ENCODE data around the gene PHETA1. TPM values are rescaled to one million over a fixed set of nuclear protein-coding genes. Genes with fewer than 3 reads are reported as not detected.

PHETA1 gene
- total RNA-seq, 1 experiment from 2014 or later = 10.6 TPM

DNA sequence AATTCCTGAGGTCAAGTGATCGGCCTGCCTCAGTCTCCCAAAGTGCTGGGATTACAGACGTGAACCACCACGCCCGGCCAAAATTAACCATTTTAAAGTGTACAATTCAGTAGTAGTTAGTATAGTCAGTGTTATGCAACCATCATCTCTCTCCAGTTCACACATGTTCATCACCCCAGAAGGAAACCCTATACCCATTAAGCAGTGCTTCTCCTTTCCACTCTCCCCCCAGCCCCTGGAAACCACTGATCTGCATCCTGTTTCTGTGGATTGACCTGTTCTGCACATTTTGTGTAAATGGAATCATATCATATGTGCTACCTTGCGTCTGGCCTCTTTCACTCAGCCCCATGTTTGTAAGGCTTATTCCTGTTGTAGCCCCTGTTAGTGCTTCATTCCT is 52.2 kb downstream of the PHETA1 start:
- H3K27me3 ChIP-seq (ENCODE audit: insufficient read depth, low read length) = no peaks in the 10 kb centered on the region
- ChIA-PET POLR2A (no interaction called here), RAD21 (ENCODE audit: low non-redundant PET in 1 of 2, low total read pairs in 2 of 2, uncharacterized antibody in 2 of 2, unreplicated experiment in 2 of 2) (no interaction called here), CTCF (no interaction called here)
- H3K4me3 ChIP-seq (replicated peaks in 1 of 2; ENCODE audit: low read depth in 1 of 2, low read length in 2 of 2) = no peak overlapping the region
- peaks cover 5 to 17% of the 10 kb centered on the region in 2 experiments for H3K4me1 ChIP-seq (ENCODE audit: control insufficient read depth in 1 of 2, insufficient read depth in 2 of 2, low read length in 2 of 2)
- ATAC-seq (no peak), DNase-seq (ENCODE audit: low read depth, low spot score) (no peak)
- H3K27ac ChIP-seq (ENCODE audit: low read depth, low read length) = no peak overlapping the region
- no peaks in the 10 kb centered on the region for H3K9me3 ChIP-seq (ENCODE audit: control insufficient read depth in 1 of 2, insufficient read depth in 1 of 2, low read depth in 1 of 2, low read length in 2 of 2)
- no peaks in the 10 kb centered on the region for H3K79me2 ChIP-seq (ENCODE audit: insufficient read depth, low read length)
- H2AFZ ChIP-seq (ENCODE audit: low read depth, low read length, poor library complexity, severe bottlenecking) = no peak overlapping the region
- no peak overlapping the region for H3K9ac ChIP-seq (ENCODE audit: low read length)
- no peak for TF ChIP-seq JUND (IDR thresholded peaks at IDR 0.05)
- TF ChIP-seq, protein P1, sequence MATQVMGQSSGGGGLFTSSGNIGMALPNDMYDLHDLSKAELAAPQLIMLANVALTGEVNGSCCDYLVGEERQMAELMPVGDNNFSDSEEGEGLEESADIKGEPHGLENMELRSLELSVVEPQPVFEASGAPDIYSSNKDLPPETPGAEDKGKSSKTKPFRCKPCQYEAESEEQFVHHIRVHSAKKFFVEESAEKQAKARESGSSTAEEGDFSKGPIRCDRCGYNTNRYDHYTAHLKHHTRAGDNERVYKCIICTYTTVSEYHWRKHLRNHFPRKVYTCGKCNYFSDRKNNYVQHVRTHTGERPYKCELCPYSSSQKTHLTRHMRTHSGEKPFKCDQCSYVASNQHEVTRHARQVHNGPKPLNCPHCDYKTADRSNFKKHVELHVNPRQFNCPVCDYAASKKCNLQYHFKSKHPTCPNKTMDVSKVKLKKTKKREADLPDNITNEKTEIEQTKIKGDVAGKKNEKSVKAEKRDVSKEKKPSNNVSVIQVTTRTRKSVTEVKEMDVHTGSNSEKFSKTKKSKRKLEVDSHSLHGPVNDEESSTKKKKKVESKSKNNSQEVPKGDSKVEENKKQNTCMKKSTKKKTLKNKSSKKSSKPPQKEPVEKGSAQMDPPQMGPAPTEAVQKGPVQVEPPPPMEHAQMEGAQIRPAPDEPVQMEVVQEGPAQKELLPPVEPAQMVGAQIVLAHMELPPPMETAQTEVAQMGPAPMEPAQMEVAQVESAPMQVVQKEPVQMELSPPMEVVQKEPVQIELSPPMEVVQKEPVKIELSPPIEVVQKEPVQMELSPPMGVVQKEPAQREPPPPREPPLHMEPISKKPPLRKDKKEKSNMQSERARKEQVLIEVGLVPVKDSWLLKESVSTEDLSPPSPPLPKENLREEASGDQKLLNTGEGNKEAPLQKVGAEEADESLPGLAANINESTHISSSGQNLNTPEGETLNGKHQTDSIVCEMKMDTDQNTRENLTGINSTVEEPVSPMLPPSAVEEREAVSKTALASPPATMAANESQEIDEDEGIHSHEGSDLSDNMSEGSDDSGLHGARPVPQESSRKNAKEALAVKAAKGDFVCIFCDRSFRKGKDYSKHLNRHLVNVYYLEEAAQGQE (IDR thresholded peaks at IDR 0.05; ENCODE audit: low read depth) = no peak
- TF ChIP-seq SRF (IDR thresholded peaks at IDR 0.05; ENCODE audit: low read depth) = no peak
- no peak for TF ChIP-seq EGR1 (IDR thresholded peaks at IDR 0.05; ENCODE audit: low read depth)
- H3K4me2 ChIP-seq (ENCODE audit: low read length) = no peak overlapping the region
- no peaks in the 10 kb centered on the region for H3K36me3 ChIP-seq (ENCODE audit: control insufficient read depth in 1 of 2, insufficient read depth in 2 of 2, low read length in 2 of 2)
- BruUV-seq (replicated peaks) = no TSS peak
- H4K20me1 ChIP-seq (ENCODE audit: insufficient read depth) = no peaks in the 10 kb centered on the region
- intact Hi-C loops (cut with micrococcal nuclease) = loop anchor here (10.0 kb wide), 1 partner anchor 572 kb away; the partner anchor contains the start of gene PPP1CC
- H3K9me2 ChIP-seq (ENCODE audit: insufficient read depth) = no peaks in the 10 kb centered on the region

DNA sequence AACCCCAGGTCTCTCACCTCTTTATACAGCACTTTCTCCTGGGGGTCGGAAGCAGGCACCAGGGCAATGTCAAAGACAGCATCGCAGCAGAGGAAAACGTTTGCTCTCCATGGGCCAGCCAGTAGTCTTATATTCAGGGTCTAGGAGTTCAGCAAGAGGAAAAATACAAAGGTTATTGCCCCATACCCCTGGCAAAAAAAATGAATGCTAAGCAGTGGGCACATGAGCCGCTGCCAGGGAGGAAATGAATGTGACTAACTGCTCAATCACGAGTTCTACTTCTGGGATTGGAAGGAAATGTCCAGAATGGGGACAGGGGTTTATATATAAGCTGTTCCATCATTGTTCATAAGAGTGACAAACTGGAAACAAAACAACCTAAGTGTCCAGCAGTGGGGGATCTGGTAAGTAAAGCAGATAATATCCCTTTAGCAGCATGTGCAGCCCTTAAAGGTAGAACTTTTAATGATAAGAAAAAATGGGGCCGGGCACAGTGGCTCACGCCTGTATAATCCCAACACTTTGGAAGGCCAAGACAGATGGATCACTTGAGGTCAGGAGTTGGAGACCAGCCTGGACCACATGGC is 53.8 kb downstream of the PHETA1 start:
- Histone ChIP-seq H4K20me1 (ENCODE audit: insufficient read depth) (no peaks in the 10 kb centered on the region), H3K4me2 (ENCODE audit: low read length) (no peak overlapping the region), H3K9me2 (ENCODE audit: insufficient read depth) (no peaks in the 10 kb centered on the region), H3K27me3 (ENCODE audit: insufficient read depth, low read length) (no peaks in the 10 kb centered on the region), H3K9ac (ENCODE audit: low read length) (no peak overlapping the region), H3K27ac (ENCODE audit: low read depth, low read length) (no peak overlapping the region), H3K4me1 (ENCODE audit: control insufficient read depth in 1 of 2, insufficient read depth in 2 of 2, low read length in 2 of 2) (peaks cover 5 to 17% of the 10 kb centered on the region in 2 experiments), H3K9me3 (ENCODE audit: control insufficient read depth in 1 of 2, insufficient read depth in 1 of 2, low read depth in 1 of 2, low read length in 2 of 2) (no peaks in the 10 kb centered on the region), H3K4me3 (replicated peaks in 1 of 2; ENCODE audit: low read depth in 1 of 2, low read length in 2 of 2) (no peak overlapping the region), H3K79me2 (ENCODE audit: insufficient read depth, low read length) (no peaks in the 10 kb centered on the region), H2AFZ (ENCODE audit: low read depth, low read length, poor library complexity, severe bottlenecking) (no peak overlapping the region), H3K36me3 (ENCODE audit: control insufficient read depth in 1 of 2, insufficient read depth in 2 of 2, low read length in 2 of 2) (no peaks in the 10 kb centered on the region)
- intact Hi-C loops (cut with micrococcal nuclease) = loop anchor here (10.0 kb wide), 1 partner anchor 570 kb away; the partner anchor contains the start of gene PPP1CC
- no TSS peak for BruUV-seq (replicated peaks)
- POLR2A ChIA-PET = no interaction called here
- no peak for ATAC-seq
- RAD21 ChIA-PET (ENCODE audit: low non-redundant PET in 1 of 2, low total read pairs in 2 of 2, uncharacterized antibody in 2 of 2, unreplicated experiment in 2 of 2) = no interaction called here
- no peak for DNase-seq (ENCODE audit: low read depth, low spot score)
- CTCF ChIA-PET = interaction anchor here (1.7 kb wide), 1 partner anchor 17 kb away, joined by 4 read pairs; no protein-coding TSS in a partner anchor
- TF ChIP-seq, protein P2, sequence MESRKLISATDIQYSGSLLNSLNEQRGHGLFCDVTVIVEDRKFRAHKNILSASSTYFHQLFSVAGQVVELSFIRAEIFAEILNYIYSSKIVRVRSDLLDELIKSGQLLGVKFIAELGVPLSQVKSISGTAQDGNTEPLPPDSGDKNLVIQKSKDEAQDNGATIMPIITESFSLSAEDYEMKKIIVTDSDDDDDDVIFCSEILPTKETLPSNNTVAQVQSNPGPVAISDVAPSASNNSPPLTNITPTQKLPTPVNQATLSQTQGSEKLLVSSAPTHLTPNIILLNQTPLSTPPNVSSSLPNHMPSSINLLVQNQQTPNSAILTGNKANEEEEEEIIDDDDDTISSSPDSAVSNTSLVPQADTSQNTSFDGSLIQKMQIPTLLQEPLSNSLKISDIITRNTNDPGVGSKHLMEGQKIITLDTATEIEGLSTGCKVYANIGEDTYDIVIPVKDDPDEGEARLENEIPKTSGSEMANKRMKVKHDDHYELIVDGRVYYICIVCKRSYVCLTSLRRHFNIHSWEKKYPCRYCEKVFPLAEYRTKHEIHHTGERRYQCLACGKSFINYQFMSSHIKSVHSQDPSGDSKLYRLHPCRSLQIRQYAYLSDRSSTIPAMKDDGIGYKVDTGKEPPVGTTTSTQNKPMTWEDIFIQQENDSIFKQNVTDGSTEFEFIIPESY (IDR thresholded peaks at IDR 0.05; ENCODE audit: extremely low read depth, insufficient replicate concordance, low read length) = no peak
- TF ChIP-seq ZNF274 (IDR thresholded peaks at IDR 0.05; ENCODE audit: low read depth, low read length) = no peak
- no peak for TF ChIP-seq SP1 (IDR thresholded peaks at IDR 0.05; ENCODE audit: low read depth)
- TF ChIP-seq, protein P3, sequence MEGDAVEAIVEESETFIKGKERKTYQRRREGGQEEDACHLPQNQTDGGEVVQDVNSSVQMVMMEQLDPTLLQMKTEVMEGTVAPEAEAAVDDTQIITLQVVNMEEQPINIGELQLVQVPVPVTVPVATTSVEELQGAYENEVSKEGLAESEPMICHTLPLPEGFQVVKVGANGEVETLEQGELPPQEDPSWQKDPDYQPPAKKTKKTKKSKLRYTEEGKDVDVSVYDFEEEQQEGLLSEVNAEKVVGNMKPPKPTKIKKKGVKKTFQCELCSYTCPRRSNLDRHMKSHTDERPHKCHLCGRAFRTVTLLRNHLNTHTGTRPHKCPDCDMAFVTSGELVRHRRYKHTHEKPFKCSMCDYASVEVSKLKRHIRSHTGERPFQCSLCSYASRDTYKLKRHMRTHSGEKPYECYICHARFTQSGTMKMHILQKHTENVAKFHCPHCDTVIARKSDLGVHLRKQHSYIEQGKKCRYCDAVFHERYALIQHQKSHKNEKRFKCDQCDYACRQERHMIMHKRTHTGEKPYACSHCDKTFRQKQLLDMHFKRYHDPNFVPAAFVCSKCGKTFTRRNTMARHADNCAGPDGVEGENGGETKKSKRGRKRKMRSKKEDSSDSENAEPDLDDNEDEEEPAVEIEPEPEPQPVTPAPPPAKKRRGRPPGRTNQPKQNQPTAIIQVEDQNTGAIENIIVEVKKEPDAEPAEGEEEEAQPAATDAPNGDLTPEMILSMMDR (IDR thresholded peaks at IDR 0.05 in 2 of 3, conservative IDR thresholded peaks at IDR 0.05 in 1 of 3; ENCODE audit: borderline replicate concordance in 1 of 3, insufficient read depth in 1 of 3, low read depth in 2 of 3, low read length in 2 of 3) = no peak
- TF ChIP-seq, protein P4, sequence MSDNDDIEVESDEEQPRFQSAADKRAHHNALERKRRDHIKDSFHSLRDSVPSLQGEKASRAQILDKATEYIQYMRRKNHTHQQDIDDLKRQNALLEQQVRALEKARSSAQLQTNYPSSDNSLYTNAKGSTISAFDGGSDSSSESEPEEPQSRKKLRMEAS (IDR thresholded peaks at IDR 0.05) = no peak
- no peak for TF ChIP-seq ELF1 (IDR thresholded peaks at IDR 0.05; ENCODE audit: borderline replicate concordance, low read depth)
- TF ChIP-seq SIN3A (IDR thresholded peaks at IDR 0.05; ENCODE audit: low read depth) = no peak
- TF ChIP-seq EZH2 (IDR thresholded peaks at IDR 0.05) = no peak

Measured in HCT116 (cell line).